HepG2 (cell line): Measurements from ENCODE around the gene SEMA3B. TPM values are rescaled to one million over a fixed set of nuclear protein-coding genes. Genes with fewer than 3 reads are reported as not detected.

Experiments
- GZF1 ChIP-seq: sonication (generic); formaldehyde crosslinking; IDR thresholded peaks from 2 replicates; pipeline ENCODE4 v1.5.1; 2020; ENCODE audit warnings: mild to moderate bottlenecking, missing genetic modification reagents
- HDAC1 ChIP-seq: sonication (generic); formaldehyde crosslinking; IDR thresholded peaks from 2 replicates; pipeline ENCODE4 v1.5.1; 2020; ENCODE audit warnings: mild to moderate bottlenecking, missing genetic modification reagents
- LBX2 ChIP-seq: sonication (generic); formaldehyde crosslinking; IDR thresholded peaks from 2 replicates; pipeline ENCODE4 v1.5.0; 2020; ENCODE audit warnings: missing genetic modification reagents, mild to moderate bottlenecking, borderline replicate concordance
- MEIS2 ChIP-seq: sonication (generic); formaldehyde crosslinking; IDR thresholded peaks from 2 replicates; pipeline ENCODE4 v1.9.0; 2021; ENCODE audit warnings: mild to moderate bottlenecking, missing genetic modification reagents
- MIXL1 ChIP-seq: IDR thresholded peaks from 2 replicates; pipeline ENCODE4 v1.6.1; 2016
- NAIF1 ChIP-seq: sonication (generic); formaldehyde crosslinking; IDR thresholded peaks from 2 replicates; pipeline ENCODE4 v1.5.0; 2020; ENCODE audit warnings: mild to moderate bottlenecking, missing genetic modification reagents, borderline replicate concordance
- NKX3-1 ChIP-seq: sonication (generic); formaldehyde crosslinking; IDR thresholded peaks from 2 replicates; pipeline ENCODE4 v1.5.0; 2020; ENCODE audit warnings: missing genetic modification reagents
- PHB2 ChIP-seq: fragments of 450-650 bp; IDR thresholded peaks from 2 replicates; pipeline ENCODE4 v1.6.1; 2018; ENCODE audit not compliant: partially characterized antibody
- PRDM4 ChIP-seq: sonication (generic); formaldehyde crosslinking; IDR thresholded peaks from 2 replicates; pipeline ENCODE4 v1.9.0; 2021; ENCODE audit warnings: missing genetic modification reagents, borderline replicate concordance
- SMARCE1 ChIP-seq: fragments of 450-650 bp; IDR thresholded peaks from 2 replicates; pipeline ENCODE4 v1.6.1; 2017; ENCODE audit warnings: borderline replicate concordance
- SNAPC2 ChIP-seq: sonication (generic); formaldehyde crosslinking; IDR thresholded peaks from 2 replicates; pipeline ENCODE4 v1.8.1; 2022; ENCODE audit warnings: mild to moderate bottlenecking, missing genetic modification reagents
- SOX13 ChIP-seq, 3 experiments: fragments of 450-650 bp in 1 of 3; sonication (generic) in 1 of 3; formaldehyde crosslinking in 1 of 3; IDR thresholded peaks in 2 of 3; conservative IDR thresholded peaks in 1 of 3; 2 replicates each; pipeline versions ENCODE4 v1.5.0 to v1.6.1; 2016 to 2020; ENCODE audit warnings: antibody characterized with exemption in 1 of 3, mild to moderate bottlenecking in 1 of 3, missing compliant biosample characterization in 1 of 3, missing genetic modification reagents in 1 of 3, moderate library complexity in 1 of 3
- SSRP1 ChIP-seq: IDR thresholded peaks from 2 replicates; pipeline ENCODE4 v1.6.1; 2016; ENCODE audit warnings: control low read depth
- TCF7 ChIP-seq: sonication (generic); IDR thresholded peaks from 2 replicates; pipeline ENCODE4 v1.6.1; 2016; ENCODE audit warnings: antibody characterized with exemption, low read depth
- ZFP1 ChIP-seq: IDR thresholded peaks from 2 replicates; pipeline ENCODE4 v1.6.1; 2016
- ZFP37 ChIP-seq: sonication (generic); formaldehyde crosslinking; IDR thresholded peaks from 2 replicates; pipeline ENCODE4 v1.4.0; 2020; ENCODE audit warnings: missing genetic modification reagents, borderline replicate concordance
- ZNF326 ChIP-seq: sonication (generic); formaldehyde crosslinking; IDR thresholded peaks from 2 replicates; pipeline ENCODE4 v1.4.0; 2020; ENCODE audit warnings: missing genetic modification reagents, borderline replicate concordance
- ZNF343 ChIP-seq: sonication (generic); formaldehyde crosslinking; IDR thresholded peaks from 2 replicates; pipeline ENCODE4 v1.4.0; 2020; ENCODE audit warnings: mild to moderate bottlenecking, missing genetic modification reagents
- ZNF501 ChIP-seq: sonication (generic); formaldehyde crosslinking; IDR thresholded peaks from 2 replicates; pipeline ENCODE4 v1.5.1; 2020; ENCODE audit warnings: mild to moderate bottlenecking, moderate library complexity, missing genetic modification reagents
- ZNF510 ChIP-seq: sonication (generic); formaldehyde crosslinking; IDR thresholded peaks from 2 replicates; pipeline ENCODE4 v1.4.0; 2020; ENCODE audit warnings: low read depth, mild to moderate bottlenecking, missing genetic modification reagents
- ZNF563 ChIP-seq: sonication (generic); formaldehyde crosslinking; IDR thresholded peaks from 2 replicates; pipeline ENCODE4 v1.8.0; 2022; ENCODE audit warnings: mild to moderate bottlenecking, moderate library complexity, missing genetic modification reagents
- ZNF703 ChIP-seq: sonication (generic); formaldehyde crosslinking; IDR thresholded peaks from 2 replicates; pipeline ENCODE4 v1.5.1; 2020; ENCODE audit warnings: missing genetic modification reagents, mild to moderate bottlenecking, moderate library complexity, borderline replicate concordance
- polyA plus RNA-seq, 8 experiments: library from polyadenylated mRNA; depleted of rRNA in 3 of 8; stranded (reverse) in 7 of 8; unstranded in 1 of 8; fragments of >200 nt; fragmentation: Illumina TruSeq in 4 of 8; extraction: Trizol in 4 of 8; gene quantifications; 2 replicates each; pipeline versions ENCODE4 v1.2.1 to v1.2.3, GENCODE V29; 2011 to 2016; ENCODE audit warnings: low read depth in 4 of 8, missing spikeins in 1 of 8, mixed read lengths in 1 of 8; ENCODE audit not compliant: insufficient read depth in 1 of 8
- total RNA-seq, 5 experiments: library from RNA; depleted of rRNA; stranded (reverse); fragments of >200 nt; fragmentation: Illumina TruSeq; extraction: Trizol; gene quantifications; 2 replicates each; pipeline ENCODE4 v1.2.3, GENCODE V29; 2016; ENCODE audit warnings: low read depth in 1 of 5
- TF ChIP-seq, protein P1 (sequence below), 2 experiments: fragments of 450-650 bp in 1 of 2; sonication (generic) in 1 of 2; formaldehyde crosslinking; IDR thresholded peaks; 2 replicates each; pipeline versions ENCODE4 v1.5.0 to v1.8.0; 2020 to 2022; ENCODE audit warnings: mild to moderate bottlenecking in 1 of 2, missing genetic modification reagents in 1 of 2
- TF ChIP-seq, protein P2 (sequence below): sonication (generic); formaldehyde crosslinking; IDR thresholded peaks from 2 replicates; pipeline ENCODE4 v1.4.0; 2020; ENCODE audit warnings: mild to moderate bottlenecking, missing genetic modification reagents, borderline replicate concordance

SEMA3B gene
- total and polyA plus RNA-seq, 2 of the 13 experiments (the other 11 are each of a cell fraction or from before 2014, with no cell fraction given) = 93.2 to 158 TPM

DNA sequence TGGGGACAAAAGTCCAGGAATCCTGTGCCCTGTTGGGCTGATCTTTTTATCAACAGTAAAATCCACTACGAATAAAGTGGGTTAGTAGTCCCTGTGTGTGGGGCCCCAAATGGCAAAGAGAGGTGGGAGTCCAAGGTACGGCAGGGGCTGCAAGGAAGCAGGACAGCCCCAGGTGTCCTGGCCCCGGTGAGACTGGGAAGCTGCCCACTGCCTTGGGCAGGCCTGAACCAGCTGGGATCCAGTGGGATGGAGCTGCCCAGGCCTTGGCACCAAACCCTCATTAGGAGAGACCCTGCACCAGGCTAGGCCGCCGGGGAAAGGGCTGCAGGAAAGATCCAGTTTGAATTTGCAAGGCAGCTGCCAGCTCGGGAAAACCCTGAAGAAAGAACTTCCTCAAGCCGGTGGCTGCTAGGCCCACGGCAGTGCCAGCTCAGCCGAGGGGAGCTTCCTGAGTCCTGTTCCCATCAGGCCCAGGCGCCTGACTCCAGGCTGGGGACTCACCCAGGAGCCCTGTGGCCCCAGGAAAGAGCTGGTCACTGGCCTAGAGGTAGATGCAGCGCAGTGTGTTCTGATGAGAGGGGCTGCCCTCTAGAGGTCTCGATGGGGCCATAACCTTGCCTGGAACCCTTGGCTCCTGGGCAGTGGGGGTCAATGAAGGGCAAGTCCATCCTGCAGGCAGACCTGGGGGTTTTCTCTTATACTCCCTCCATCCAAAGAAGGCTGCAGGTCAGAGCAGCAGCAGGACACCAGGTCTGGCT is 47.4 kb upstream of the SEMA3B start (continued):
- TF ChIP-seq ZNF563 (CRISPR knock-in tag) (no peak), ZNF703 (CRISPR knock-in tag) (no peak), ZNF501 (CRISPR knock-in tag) (peak; percentile 87), ZFP37 (peak; percentile 57; the same call in 1 of the 2 replicates), ZFP1 (CRISPR knock-in tag) (no peak), ZNF326 (CRISPR knock-in tag) (no peak), SSRP1 (CRISPR knock-in tag) (0 out of 2 replicates have a peak, but pooled peaks have one; percentile 51), HDAC1 (CRISPR knock-in tag) (peak; percentile 81), NAIF1 (CRISPR knock-in tag) (no peak), ZNF510 (CRISPR knock-in tag) (peak; percentile 66; the same call in 1 of the 2 replicates), TCF7 (no peak), SNAPC2 (CRISPR knock-in tag) (0 out of 2 replicates have a peak, but pooled peaks have one; percentile 39), MIXL1 (0 out of 2 replicates have a peak, but pooled peaks have one; percentile 11), GZF1 (CRISPR knock-in tag) (no peak), PHB2 (no peak), LBX2 (CRISPR knock-in tag) (no peak), PRDM4 (CRISPR knock-in tag) (0 out of 2 replicates have a peak, but pooled peaks have one; percentile 53), SMARCE1 (no peak), NKX3-1 (peak; percentile 85; the same call in 1 of the 2 replicates), MEIS2 (CRISPR knock-in tag) (no peak), SOX13 (IDR thresholded peaks at IDR 0.05) (no peak), SOX13 (CRISPR knock-in tag; conservative IDR thresholded peaks at IDR 0.05 in 1 of 2, IDR thresholded peaks at IDR 0.05 in 1 of 2) (no peak), ZNF343 (no peak)
- TF ChIP-seq, protein P1, sequence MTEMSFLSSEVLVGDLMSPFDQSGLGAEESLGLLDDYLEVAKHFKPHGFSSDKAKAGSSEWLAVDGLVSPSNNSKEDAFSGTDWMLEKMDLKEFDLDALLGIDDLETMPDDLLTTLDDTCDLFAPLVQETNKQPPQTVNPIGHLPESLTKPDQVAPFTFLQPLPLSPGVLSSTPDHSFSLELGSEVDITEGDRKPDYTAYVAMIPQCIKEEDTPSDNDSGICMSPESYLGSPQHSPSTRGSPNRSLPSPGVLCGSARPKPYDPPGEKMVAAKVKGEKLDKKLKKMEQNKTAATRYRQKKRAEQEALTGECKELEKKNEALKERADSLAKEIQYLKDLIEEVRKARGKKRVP (CRISPR knock-in tag; IDR thresholded peaks at IDR 0.05) = no peak
- TF ChIP-seq, protein P2, sequence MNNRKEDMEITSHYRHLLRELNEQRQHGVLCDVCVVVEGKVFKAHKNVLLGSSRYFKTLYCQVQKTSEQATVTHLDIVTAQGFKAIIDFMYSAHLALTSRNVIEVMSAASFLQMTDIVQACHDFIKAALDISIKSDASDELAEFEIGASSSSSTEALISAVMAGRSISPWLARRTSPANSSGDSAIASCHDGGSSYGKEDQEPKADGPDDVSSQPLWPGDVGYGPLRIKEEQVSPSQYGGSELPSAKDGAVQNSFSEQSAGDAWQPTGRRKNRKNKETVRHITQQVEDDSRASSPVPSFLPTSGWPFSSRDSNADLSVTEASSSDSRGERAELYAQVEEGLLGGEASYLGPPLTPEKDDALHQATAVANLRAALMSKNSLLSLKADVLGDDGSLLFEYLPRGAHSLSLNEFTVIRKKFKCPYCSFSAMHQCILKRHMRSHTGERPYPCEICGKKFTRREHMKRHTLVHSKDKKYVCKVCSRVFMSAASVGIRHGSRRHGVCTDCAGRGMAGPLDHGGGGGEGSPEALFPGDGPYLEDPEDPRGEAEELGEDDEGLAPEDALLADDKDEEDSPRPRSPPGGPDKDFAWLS (CRISPR knock-in tag) = no peak
